Neural progenitor cell (in vitro differentiated cells): Measurements from ENCODE around the gene SRR.

Source experiments
- CTCF ChIP-seq: fragments of 200-600 bp; sonication (generic); IDR thresholded peaks from 2 replicates; pipeline ENCODE4 v1.5.1; 2017; ENCODE audit warnings: antibody characterized with exemption, mild to moderate bottlenecking
- EZH2 ChIP-seq: fragments of 200-600 bp; sonication (generic); IDR thresholded peaks from 2 replicates; pipeline ENCODE4 v1.6.1; 2017; ENCODE audit warnings: antibody characterized with exemption, mild to moderate bottlenecking, moderate library complexity

GRCh38 chr17:2263183-2264066 lies 40.3 kb upstream of the SRR start:
- no peak for TF ChIP-seq CTCF
- TF ChIP-seq EZH2 = no peak
